ENCODE results near the gene SARM1. TPM values are rescaled to one million over a fixed set of nuclear protein-coding genes. Genes with fewer than 3 reads are reported as not detected.
A peak's percentile ranks its signal among the peaks of the same experiment; 100 is the strongest.

SARM1 gene
- total and polyA plus RNA-seq, 2 of the 13 experiments (the other 11 are each of a cell fraction or from before 2014, with no cell fraction given) = 0.73 to 0.86 TPM

- TF ChIP-seq NFKB2 (CRISPR knock-in tag; IDR thresholded peaks at IDR 0.05; ENCODE audit: borderline replicate concordance) = no peak; the same call in 1 of the 2 replicates
- TF ChIP-seq ZNF446 (CRISPR knock-in tag; IDR thresholded peaks at IDR 0.05) = peak; percentile 76
- TF ChIP-seq ZNF549 (CRISPR knock-in tag; IDR thresholded peaks at IDR 0.05) = peak; percentile 71; the same call in 1 of the 2 replicates
- TF ChIP-seq SIN3B (IDR thresholded peaks at IDR 0.05; ENCODE audit: low read length) = peak; percentile 95
- TF ChIP-seq PCBP1 (IDR thresholded peaks at IDR 0.05; ENCODE audit: borderline replicate concordance, low read depth, low read length) = peak; percentile 90
- peak; percentile 89 for TF ChIP-seq KMT2B (CRISPR knock-in tag; IDR thresholded peaks at IDR 0.05)
- no peak for TF ChIP-seq SRSF4 (IDR thresholded peaks at IDR 0.05; ENCODE audit: low read depth, low read length, poor library complexity, severe bottlenecking)
- TF ChIP-seq, protein P1, sequence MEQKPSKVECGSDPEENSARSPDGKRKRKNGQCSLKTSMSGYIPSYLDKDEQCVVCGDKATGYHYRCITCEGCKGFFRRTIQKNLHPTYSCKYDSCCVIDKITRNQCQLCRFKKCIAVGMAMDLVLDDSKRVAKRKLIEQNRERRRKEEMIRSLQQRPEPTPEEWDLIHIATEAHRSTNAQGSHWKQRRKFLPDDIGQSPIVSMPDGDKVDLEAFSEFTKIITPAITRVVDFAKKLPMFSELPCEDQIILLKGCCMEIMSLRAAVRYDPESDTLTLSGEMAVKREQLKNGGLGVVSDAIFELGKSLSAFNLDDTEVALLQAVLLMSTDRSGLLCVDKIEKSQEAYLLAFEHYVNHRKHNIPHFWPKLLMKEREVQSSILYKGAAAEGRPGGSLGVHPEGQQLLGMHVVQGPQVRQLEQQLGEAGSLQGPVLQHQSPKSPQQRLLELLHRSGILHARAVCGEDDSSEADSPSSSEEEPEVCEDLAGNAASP (CRISPR knock-in tag; IDR thresholded peaks at IDR 0.05; ENCODE audit: borderline replicate concordance) = peak; percentile 64
- no peak; the same call in 1 of the 2 replicates for TF ChIP-seq ZBTB3 (CRISPR knock-in tag; IDR thresholded peaks at IDR 0.05; ENCODE audit: borderline replicate concordance, low read depth)
- peak; percentile 56 for TF ChIP-seq ARHGAP35 (CRISPR knock-in tag; IDR thresholded peaks at IDR 0.05; ENCODE audit: borderline replicate concordance)
- TF ChIP-seq, protein P2, sequence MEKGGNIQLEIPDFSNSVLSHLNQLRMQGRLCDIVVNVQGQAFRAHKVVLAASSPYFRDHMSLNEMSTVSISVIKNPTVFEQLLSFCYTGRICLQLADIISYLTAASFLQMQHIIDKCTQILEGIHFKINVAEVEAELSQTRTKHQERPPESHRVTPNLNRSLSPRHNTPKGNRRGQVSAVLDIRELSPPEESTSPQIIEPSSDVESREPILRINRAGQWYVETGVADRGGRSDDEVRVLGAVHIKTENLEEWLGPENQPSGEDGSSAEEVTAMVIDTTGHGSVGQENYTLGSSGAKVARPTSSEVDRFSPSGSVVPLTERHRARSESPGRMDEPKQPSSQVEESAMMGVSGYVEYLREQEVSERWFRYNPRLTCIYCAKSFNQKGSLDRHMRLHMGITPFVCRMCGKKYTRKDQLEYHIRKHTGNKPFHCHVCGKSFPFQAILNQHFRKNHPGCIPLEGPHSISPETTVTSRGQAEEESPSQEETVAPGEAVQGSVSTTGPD (CRISPR knock-in tag; IDR thresholded peaks at IDR 0.05) = no peak
- no peak for TF ChIP-seq ZNF652 (CRISPR knock-in tag; IDR thresholded peaks at IDR 0.05; ENCODE audit: borderline replicate concordance, low read depth)
- TF ChIP-seq, protein P3, sequence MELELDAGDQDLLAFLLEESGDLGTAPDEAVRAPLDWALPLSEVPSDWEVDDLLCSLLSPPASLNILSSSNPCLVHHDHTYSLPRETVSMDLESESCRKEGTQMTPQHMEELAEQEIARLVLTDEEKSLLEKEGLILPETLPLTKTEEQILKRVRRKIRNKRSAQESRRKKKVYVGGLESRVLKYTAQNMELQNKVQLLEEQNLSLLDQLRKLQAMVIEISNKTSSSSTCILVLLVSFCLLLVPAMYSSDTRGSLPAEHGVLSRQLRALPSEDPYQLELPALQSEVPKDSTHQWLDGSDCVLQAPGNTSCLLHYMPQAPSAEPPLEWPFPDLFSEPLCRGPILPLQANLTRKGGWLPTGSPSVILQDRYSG (CRISPR knock-in tag; IDR thresholded peaks at IDR 0.05) = no peak
- TF ChIP-seq GATA4 (IDR thresholded peaks at IDR 0.05; ENCODE audit: borderline replicate concordance, low read depth) = 0 out of 2 replicates have a peak, but pooled peaks have one; percentile 54
- TF ChIP-seq ZNF569 (CRISPR knock-in tag; IDR thresholded peaks at IDR 0.05; ENCODE audit: borderline replicate concordance) = 0 out of 2 replicates have a peak, but pooled peaks have one; percentile 43
- peak; percentile 55 for TF ChIP-seq MAX (IDR thresholded peaks at IDR 0.05)
- peak; percentile 83; the same call in 1 of the 2 replicates for TF ChIP-seq ATF2 (CRISPR knock-in tag; IDR thresholded peaks at IDR 0.05)
- peak; percentile 76; the same call in 1 of the 2 replicates for TF ChIP-seq PITX1 (CRISPR knock-in tag; IDR thresholded peaks at IDR 0.05)
- peak; percentile 43; the same call in 1 of the 2 replicates for TF ChIP-seq HNRNPUL1 (IDR thresholded peaks at IDR 0.05; ENCODE audit: low read depth, low read length)
- TF ChIP-seq ZNF678 (CRISPR knock-in tag; IDR thresholded peaks at IDR 0.05) = no peak
- TF ChIP-seq ZNF20 (CRISPR knock-in tag; IDR thresholded peaks at IDR 0.05) = no peak
- no peak for TF ChIP-seq SNRNP70 (IDR thresholded peaks at IDR 0.05; ENCODE audit: low read depth, low read length)
- no peak for TF ChIP-seq PRPF4 (IDR thresholded peaks at IDR 0.05; ENCODE audit: low read depth, low read length, poor library complexity, severe bottlenecking)
- TF ChIP-seq ZNF720 (CRISPR knock-in tag; IDR thresholded peaks at IDR 0.05) = no peak
These were observed 14.2 kb upstream of the SARM1 start, which contains the start of gene POLDIP2 (continued) for GRCh38 chr17:28357061-28357900.
